CD4-positive, alpha-beta memory T cell (primary cell): Measurements from ENCODE around the gene HPN. TPM values are rescaled to one million over a fixed set of nuclear protein-coding genes. Genes with fewer than 3 reads are reported as not detected.
"Not testable (repeated sequence)": the region's sequence is repeated elsewhere in the genome, so short reads cannot be mapped to it uniquely, and the experiment has no call there.

Source experiments
- CTCF ChIA-PET: fragments of 350-600 bp; sonication (Branson Sonifier 250); formaldehyde crosslinking; loops from one replicate; lab custom pipeline; 2021; ENCODE audit warnings: inconsistent platforms; ENCODE audit not compliant: partially characterized antibody; lab: Charles Lee
- POLR2A ChIA-PET: fragments of 350-600 bp; sonication (Branson Sonifier 250); formaldehyde crosslinking; loops from one replicate; lab custom pipeline; 2021; ENCODE audit not compliant: partially characterized antibody; lab: Charles Lee
- DNase-seq, 5 donors: peaks; one replicate each; pipeline versions ENCODE4 v3.0.0 to v3.0.0-alpha.2; 2020 to 2022; ENCODE audit warnings: mixed read lengths in 1 of 5
- H3K27ac ChIP-seq: one replicate; pipeline ENCODE4 v1.7.0; 2013; ENCODE audit warnings: low read depth, low read length
- H3K27me3 ChIP-seq: 2 replicates; pipeline ENCODE4 v1.7.0; 2013; ENCODE audit warnings: mild to moderate bottlenecking, low read length, moderate library complexity; ENCODE audit not compliant: insufficient read depth
- H3K36me3 ChIP-seq: 2 replicates; pipeline ENCODE4 v1.7.0; 2013; ENCODE audit warnings: mild to moderate bottlenecking, low read length, moderate library complexity; ENCODE audit not compliant: insufficient read depth
- H3K4me1 ChIP-seq: 2 replicates; pipeline ENCODE4 v1.7.0; 2013; ENCODE audit warnings: mild to moderate bottlenecking, low read length, moderate library complexity; ENCODE audit not compliant: insufficient read depth
- H3K4me3 ChIP-seq, 2 donors: one replicate each; pipeline ENCODE4 v1.7.0; 2013; ENCODE audit warnings: low read length in 2 of 2, mild to moderate bottlenecking in 1 of 2
- H3K9me3 ChIP-seq, 2 donors: one replicate each; pipeline ENCODE4 v1.7.0; 2013; ENCODE audit warnings: low read length in 2 of 2, control low read depth in 1 of 2; ENCODE audit not compliant: control insufficient read depth in 1 of 2
- H3K27ac Mint-ChIP-seq, 7 donors: one replicate each; pipeline ENCODE4 v1.8.0; 2020 to 2021; ENCODE audit warnings: mixed read lengths in 7 of 7, mild to moderate bottlenecking in 6 of 7, inconsistent platforms in 3 of 7, moderate library complexity in 3 of 7
- H3K27me3 Mint-ChIP-seq, 2 donors: one replicate each; pipeline ENCODE4 v1.8.0; 2020 to 2021; ENCODE audit warnings: mixed read lengths in 2 of 2
- H3K36me3 Mint-ChIP-seq, 2 donors: one replicate each; pipeline ENCODE4 v1.8.0; 2020 to 2021; ENCODE audit warnings: mixed read lengths in 2 of 2, inconsistent platforms in 1 of 2, mild to moderate bottlenecking in 1 of 2
- H3K4me1 Mint-ChIP-seq, 4 donors: one replicate each; pipeline ENCODE4 v1.8.0; 2020 to 2021; ENCODE audit warnings: mixed read lengths in 4 of 4, mild to moderate bottlenecking in 1 of 4
- H3K4me3 Mint-ChIP-seq, 8 donors: one replicate each; pipeline ENCODE4 v1.8.0; 2020 to 2021; ENCODE audit warnings: mixed read lengths in 8 of 8, mild to moderate bottlenecking in 7 of 8, moderate library complexity in 6 of 8, inconsistent platforms in 3 of 8
- H3K9me3 Mint-ChIP-seq, 8 donors: one replicate each; pipeline ENCODE4 v1.8.0; 2020 to 2021; ENCODE audit warnings: mixed read lengths in 8 of 8, mild to moderate bottlenecking in 5 of 8, inconsistent platforms in 3 of 8, moderate library complexity in 1 of 8
- intact Hi-C: fragments of 100-400 bp; cut with micrococcal nuclease; formaldehyde crosslinking; loops from one replicate; pipeline ENCODE4 v1.15.1; 2023
- polyA plus RNA-seq, 2 donors: library from polyadenylated mRNA; unstranded; fragments of 300-500 nt; fragmentation: Illumina TruSeq; gene quantifications; one replicate each; pipeline ENCODE4 v1.2.3, GENCODE V29; 2021
- total RNA-seq, 2 experiments: library from RNA; stranded (reverse); gene quantifications; one replicate each; pipeline ENCODE4 v1.2.3, GENCODE V29; 2021

Gene HPN
- total and polyA plus RNA-seq, 4 experiments from 2014 or later, result 0.15 to 0.57 TPM; not detected in 2

DNA sequence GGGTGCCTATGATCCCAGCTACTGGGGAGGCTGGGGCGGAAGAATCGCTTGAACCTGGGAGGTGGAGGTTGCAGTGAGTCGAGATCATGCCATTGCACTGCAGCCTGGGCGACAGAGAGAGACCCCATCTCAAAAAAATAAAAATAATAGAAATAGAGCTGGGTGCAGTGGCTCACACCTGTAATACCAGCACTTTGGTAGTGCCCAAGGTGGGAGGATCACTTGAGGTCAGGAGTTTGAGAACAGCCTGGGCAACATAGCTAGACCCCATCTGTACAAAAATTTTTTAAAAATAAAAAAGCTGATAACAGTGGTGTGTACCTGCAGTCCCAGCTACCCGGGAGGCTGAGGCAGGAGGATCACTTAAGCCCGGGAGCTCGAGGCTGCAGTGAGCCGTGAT lies 34.1 kb upstream of the HPN start:
- Histone ChIP-seq H3K4me1 (peaks cover 64% of the 10 kb centered on the region), H3K36me3 (peaks cover 33% of the 10 kb centered on the region)
- peak overlapping the region in 1 of 7 donors; percentile 62 for H3K27ac Mint-ChIP-seq
- H3K9me3 Mint-ChIP-seq, H3K27me3 Mint-ChIP-seq, H3K27me3 ChIP-seq, H3K4me3 ChIP-seq, H3K27ac ChIP-seq, H3K4me3 Mint-ChIP-seq, DNase-seq, intact Hi-C loops, H3K9me3 ChIP-seq: not testable (repeated sequence)
- ChIA-PET CTCF (interaction anchor here (2.2 kb wide), 2 partner anchors 33 to 35 kb away, joined by 8 to 9 read pairs; no protein-coding TSS in a partner anchor), POLR2A (interaction anchor here (0.6 to 13.7 kb wide), 2 partner anchors 8 to 26 kb away, joined by 3 to 282 read pairs; partner anchors contain the start of gene GRAMD1A)
- peaks cover 40 to 78% (median 55%) of the 10 kb centered on the region in 4 donors for H3K4me1 Mint-ChIP-seq
- H3K36me3 Mint-ChIP-seq, result peaks cover 10 to 57% of the 10 kb centered on the region in 2 donors

DNA sequence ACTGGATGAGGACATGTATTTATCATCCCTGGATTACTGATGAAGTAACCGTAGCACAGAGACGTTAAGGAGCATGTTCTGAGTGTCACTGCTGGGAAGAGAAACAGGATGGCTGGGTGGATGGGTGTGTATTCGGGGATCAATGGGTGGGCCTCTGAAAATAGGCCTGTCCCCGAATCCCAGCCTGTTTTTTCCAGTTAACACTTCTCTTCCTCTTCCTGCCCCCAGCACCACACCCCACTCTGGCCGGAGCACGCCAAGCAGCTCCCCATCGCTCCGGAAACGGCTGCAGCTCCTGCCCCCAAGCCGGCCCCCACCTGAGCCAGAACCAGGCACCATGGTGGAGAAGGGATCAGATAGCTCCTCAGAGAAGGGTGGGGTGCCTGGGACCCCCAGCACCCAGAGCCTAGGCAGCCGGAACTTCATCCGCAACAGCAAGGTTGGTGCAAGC lies 32.6 kb upstream of the HPN start:
- ChIA-PET CTCF (interaction anchor here (2.2 to 6.2 kb wide), 3 partner anchors 8 to 37 kb away, joined by 8 to 71 read pairs (median 9); partner anchors contain the start of gene GRAMD1A), POLR2A (interaction anchor here (0.9 to 13.7 kb wide), 4 partner anchors 8 to 45 kb away, joined by 3 to 282 read pairs (median 4); partner anchors contain the start of genes GRAMD1A and ZNF792)
- H3K36me3 Mint-ChIP-seq, result peaks cover 10 to 54% of the 10 kb centered on the region in 2 donors
- Histone ChIP-seq H3K4me1 (peaks cover 64% of the 10 kb centered on the region), H3K27ac (no peak overlapping the region), H3K27me3 (no peaks in the 10 kb centered on the region), H3K36me3 (peaks cover 33% of the 10 kb centered on the region), H3K9me3 (no peaks in the 10 kb centered on the region), H3K4me3 (no peak overlapping the region)
- intact Hi-C loops, result no loop called here
- no peaks in the 10 kb centered on the region for H3K9me3 Mint-ChIP-seq
- H3K4me1 Mint-ChIP-seq, result peaks cover 40 to 78% (median 56%) of the 10 kb centered on the region in 4 donors
- H3K27ac Mint-ChIP-seq, result peak overlapping the region in 2 of 7 donors; percentile 60 to 62
- H3K4me3 Mint-ChIP-seq, result no peak overlapping the region
- no peaks in the 10 kb centered on the region for H3K27me3 Mint-ChIP-seq
- no peak for DNase-seq

DNA sequence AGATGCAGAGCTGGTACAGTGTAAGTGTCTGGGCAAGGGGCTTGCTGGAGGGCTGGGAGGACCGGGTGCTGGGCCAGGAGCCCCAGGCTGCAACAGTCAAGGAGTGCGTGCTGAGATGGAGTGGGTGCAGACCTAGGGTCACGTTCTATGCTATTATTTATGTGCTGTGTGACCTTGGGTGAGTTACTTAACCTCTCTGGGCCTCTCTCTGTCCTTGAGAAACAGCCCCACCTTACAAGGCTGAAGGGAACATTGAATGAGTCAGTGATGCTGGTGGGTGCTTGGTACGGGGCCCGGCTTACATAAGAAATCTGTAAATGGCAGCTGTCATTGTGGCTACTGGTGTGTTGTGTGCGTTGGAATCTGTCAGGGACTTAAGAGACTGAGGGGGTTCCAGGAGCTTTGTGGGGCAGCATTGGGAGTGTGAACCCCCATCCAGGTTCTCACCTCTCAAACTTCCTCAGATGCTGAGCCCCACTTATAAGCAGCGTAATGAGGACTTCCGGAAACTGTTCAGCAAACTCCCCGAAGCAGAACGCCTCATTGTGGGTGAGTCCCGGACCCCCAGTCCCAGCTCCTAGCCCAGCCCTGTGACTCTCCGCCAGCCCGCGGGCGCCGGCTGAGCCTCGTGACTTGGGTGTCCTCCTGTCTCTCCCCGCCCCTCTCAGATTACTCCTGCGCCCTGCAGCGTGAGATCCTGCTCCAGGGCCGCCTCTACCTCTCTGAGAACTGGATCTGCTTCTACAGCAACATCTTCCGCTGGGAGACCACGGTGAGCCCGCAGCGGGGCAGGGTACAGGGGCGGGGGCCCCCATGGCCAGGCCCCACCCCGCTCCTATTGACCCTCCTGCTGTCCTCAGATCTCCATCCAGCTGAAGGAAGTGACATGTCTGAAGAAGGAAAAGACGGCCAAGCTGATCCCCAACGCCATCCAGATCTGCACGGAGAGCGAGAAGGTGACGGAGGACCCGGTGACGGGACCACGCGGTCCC lies 31.8 kb upstream of the HPN start:
- Mint-ChIP-seq H3K4me1 (peaks cover 41 to 78% (median 57%) of the 10 kb centered on the region in 4 donors), H3K27ac (peak overlapping the region in 5 of 7 donors; percentile 64 to 93 (median 79)), H3K36me3 (peaks cover 15 to 54% of the 10 kb centered on the region in 2 donors), H3K9me3 (peaks cover 0 to 2% (median 0%) of the 10 kb centered on the region in 8 donors), H3K4me3 (peak overlapping the region in 2 of 8 donors; percentile 28 to 45), H3K27me3 (no peaks in the 10 kb centered on the region)
- Histone ChIP-seq H3K4me3 (no peak overlapping the region), H3K4me1 (peaks cover 64% of the 10 kb centered on the region), H3K27me3 (no peaks in the 10 kb centered on the region), H3K36me3 (peaks cover 33% of the 10 kb centered on the region), H3K27ac (no peak overlapping the region), H3K9me3 (no peaks in the 10 kb centered on the region)
- DNase-seq, result no peak
- CTCF ChIA-PET, result interaction anchor here (2.2 to 6.2 kb wide), 5 partner anchors 8 to 38 kb away, joined by 8 to 124 read pairs (median 21); partner anchors contain the start of gene GRAMD1A
- POLR2A ChIA-PET, result interaction anchor here (1.0 to 13.7 kb wide), 5 partner anchors 10 to 46 kb away, joined by 3 to 282 read pairs (median 3); partner anchors contain the start of genes GRAMD1A and ZNF792
- intact Hi-C loops, result loop anchor here (5.0 kb wide), 1 partner anchor 277 kb away; the partner anchor contains the start of gene ZNF181

GRCh38 chr19:35011091-35011689 lies 30.3 kb upstream of the HPN start:
- intact Hi-C loops, result loop anchor here (5.0 kb wide), 1 partner anchor 279 kb away; the partner anchor contains the start of gene ZNF181
- CTCF ChIA-PET, result interaction anchor here (0.6 to 6.2 kb wide), 7 partner anchors 10 to 104 kb away, joined by 3 to 124 read pairs (median 24); partner anchors contain the start of genes GRAMD1A and ZNF792

GRCh38 chr19:35011737-35012682 lies 29.5 kb upstream of the HPN start:
- H3K4me3 ChIP-seq, result no peak overlapping the region
- POLR2A ChIA-PET, result interaction anchor here (0.9 to 13.7 kb wide), 8 partner anchors 12 to 174 kb away, joined by 3 to 282 read pairs (median 4); partner anchors contain the start of gene GRAMD1A
- CTCF ChIA-PET, result interaction anchor here (0.8 to 6.2 kb wide), 16 partner anchors 11 to 174 kb away, joined by 3 to 124 read pairs (median 4); partner anchors contain the start of genes GRAMD1A and ZNF792
- intact Hi-C loops, result loop anchor here (2.0 to 5.0 kb wide), 2 partner anchors 173 to 280 kb away; partner anchors contain the start of gene ZNF181
- H3K27ac ChIP-seq, result peak overlapping the region; percentile 64
- peaks cover 69% of the 10 kb centered on the region for H3K4me1 ChIP-seq
- H3K27ac Mint-ChIP-seq, result peak overlapping the region; percentile 89 to 98 (median 96)
- H3K4me3 Mint-ChIP-seq, result peak overlapping the region in 5 of 8 donors; percentile 63 to 82 (median 74)
- H3K9me3 Mint-ChIP-seq, result peaks cover 0 to 2% (median 0%) of the 10 kb centered on the region in 8 donors
- peaks cover 29% of the 10 kb centered on the region for H3K36me3 ChIP-seq
- DNase-seq, result peak in 1 of 5 donors; percentile 58
- H3K36me3 Mint-ChIP-seq, result peaks cover 27 to 54% of the 10 kb centered on the region in 2 donors
- H3K27me3 ChIP-seq, result no peaks in the 10 kb centered on the region
- no peaks in the 10 kb centered on the region for H3K27me3 Mint-ChIP-seq
- no peaks in the 10 kb centered on the region for H3K9me3 ChIP-seq
- H3K4me1 Mint-ChIP-seq, result peaks cover 42 to 70% (median 56%) of the 10 kb centered on the region in 4 donors

More at GRCh38 chr19:35011091-35011689, 30.3 kb upstream of the HPN start:
- peaks cover 46 to 78% (median 63%) of the 10 kb centered on the region in 4 donors for H3K4me1 Mint-ChIP-seq
- H3K4me3 ChIP-seq, result no peak overlapping the region
- peaks cover 68% of the 10 kb centered on the region for H3K4me1 ChIP-seq
- peaks cover 33% of the 10 kb centered on the region for H3K36me3 ChIP-seq
- H3K9me3 ChIP-seq, result no peaks in the 10 kb centered on the region
- DNase-seq, result peak in 3 of 5 donors; percentile 34 to 71 (median 38)
- no peaks in the 10 kb centered on the region for H3K27me3 Mint-ChIP-seq
- peak overlapping the region; percentile 64 for H3K27ac ChIP-seq
- H3K9me3 Mint-ChIP-seq, result peaks cover 0 to 2% (median 0%) of the 10 kb centered on the region in 8 donors
- peaks cover 26 to 62% of the 10 kb centered on the region in 2 donors for H3K36me3 Mint-ChIP-seq
- H3K27me3 ChIP-seq, result no peaks in the 10 kb centered on the region
- peak overlapping the region; percentile 64 to 96 (median 89) for H3K27ac Mint-ChIP-seq
- H3K4me3 Mint-ChIP-seq, result peak overlapping the region in 7 of 8 donors; percentile 43 to 82 (median 55)
- POLR2A ChIA-PET, result interaction anchor here (1.0 to 13.7 kb wide), 4 partner anchors 11 to 38 kb away, joined by 3 to 282 read pairs (median 39); partner anchors contain the start of gene GRAMD1A
